ENCODE results near the gene SPSB3. TPM values are rescaled to one million over a fixed set of nuclear protein-coding genes. Genes with fewer than 3 reads are reported as not detected.

Gene SPSB3
- total and polyA plus RNA-seq, 2 of the 13 experiments (the other 11 are each of a cell fraction or from before 2014, with no cell fraction given) = 13.2 to 21.9 TPM

GRCh38 chr16:1734816-1735215 is 47.6 kb downstream of the SPSB3 start:
- Histone ChIP-seq H3K9ac (ENCODE audit: insufficient read depth, low read depth, low read length) (no peak overlapping the region), H3K36me3 (replicated peaks in 1 of 2; ENCODE audit: control insufficient read depth in 1 of 2, insufficient read depth in 2 of 2, low read length in 2 of 2) (peaks cover 11 to 25% of the 10 kb centered on the region in 2 experiments; a peak in 3 of 5 replicates), H2AFZ (ENCODE audit: low read length) (no peak overlapping the region), H3K27ac (ENCODE audit: extremely low read length, insufficient read depth, low read length) (no peak overlapping the region), H3K4me2 (ENCODE audit: low read depth, low read length) (no peak overlapping the region), H3K9me3 (ENCODE audit: low read length) (peaks cover 20% of the 10 kb centered on the region), H3K27me3 (ENCODE audit: control insufficient read depth in 1 of 2, insufficient read depth in 2 of 2, low read length in 2 of 2) (no peaks in the 10 kb centered on the region; a peak in 1 of 5 replicates), H4K20me1 (ENCODE audit: insufficient read depth, low read length) (no peaks in the 10 kb centered on the region), H3K79me2 (ENCODE audit: insufficient read depth, low read length) (no peaks in the 10 kb centered on the region), H3K4me3 (replicated peaks in 1 of 3; ENCODE audit: insufficient read depth in 1 of 3, low read depth in 2 of 3, low read length in 3 of 3) (no peak overlapping the region), H3K4me1 (ENCODE audit: insufficient read depth, low read length) (no peaks in the 10 kb centered on the region)
- ATAC-seq (no peak; the same call in 2 of the 3 replicates), DNase-seq (ENCODE audit: low spot score) (no peak), FAIRE-seq (no peak)
- CTCF ChIA-PET (ENCODE audit: low intra/inter-chr PET ratio, low total read pairs) = no interaction called here
- WGBS (ENCODE audit: low lambda C conversion rate) = 95% methylated on average over 8 of the region's 22 CpGs
- in situ Hi-C loops (cut with HindIII; ENCODE audit: extremely low pct_ligation_motif_present, low pct_unique_long_range_greater_than_20kb) = no loop called here
- POLR2A ChIA-PET = no interaction called here
- TF ChIP-seq, protein P1, sequence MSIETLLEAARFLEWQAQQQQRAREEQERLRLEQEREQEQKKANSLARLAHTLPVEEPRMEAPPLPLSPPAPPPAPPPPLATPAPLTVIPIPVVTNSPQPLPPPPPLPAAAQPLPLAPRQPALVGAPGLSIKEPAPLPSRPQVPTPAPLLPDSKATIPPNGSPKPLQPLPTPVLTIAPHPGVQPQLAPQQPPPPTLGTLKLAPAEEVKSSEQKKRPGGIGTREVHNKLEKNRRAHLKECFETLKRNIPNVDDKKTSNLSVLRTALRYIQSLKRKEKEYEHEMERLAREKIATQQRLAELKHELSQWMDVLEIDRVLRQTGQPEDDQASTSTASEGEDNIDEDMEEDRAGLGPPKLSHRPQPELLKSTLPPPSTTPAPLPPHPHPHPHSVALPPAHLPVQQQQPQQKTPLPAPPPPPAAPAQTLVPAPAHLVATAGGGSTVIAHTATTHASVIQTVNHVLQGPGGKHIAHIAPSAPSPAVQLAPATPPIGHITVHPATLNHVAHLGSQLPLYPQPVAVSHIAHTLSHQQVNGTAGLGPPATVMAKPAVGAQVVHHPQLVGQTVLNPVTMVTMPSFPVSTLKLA (IDR thresholded peaks at IDR 0.05) = peak; percentile 63
- no peak for TF ChIP-seq ISX (CRISPR knock-in tag; conservative IDR thresholded peaks at IDR 0.05)
- no TSS peak for BruUV-seq (replicated peaks)
- intact Hi-C loops (cut with micrococcal nuclease; ENCODE audit: unreplicated experiment) = no loop called here

DNA sequence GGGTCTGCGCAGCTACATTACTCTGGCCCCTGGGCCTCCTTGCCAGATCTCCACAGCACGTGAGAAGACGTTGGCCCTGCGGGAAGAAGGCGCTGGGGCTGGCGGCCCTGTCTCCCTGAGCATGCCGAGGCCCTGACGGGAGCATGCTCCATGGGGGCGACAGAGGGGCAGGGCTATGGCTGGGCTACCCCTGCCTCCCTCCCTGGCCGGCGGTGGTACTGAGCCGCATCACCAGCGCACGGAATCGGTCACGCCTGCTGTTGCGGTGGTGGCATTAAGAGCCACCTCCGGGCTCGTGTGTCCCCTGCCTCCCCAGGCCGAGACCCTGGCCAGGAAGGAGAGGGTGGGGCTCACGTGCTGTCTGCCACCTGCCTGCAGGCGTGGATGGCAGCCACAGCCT is 48.2 kb downstream of the SPSB3 start:
- no TSS peak for BruUV-seq (replicated peaks)
- Histone ChIP-seq H3K9ac (ENCODE audit: insufficient read depth, low read depth, low read length) (no peak overlapping the region), H3K27me3 (ENCODE audit: control insufficient read depth in 1 of 2, insufficient read depth in 2 of 2, low read length in 2 of 2) (no peaks in the 10 kb centered on the region; a peak in 1 of 5 replicates), H4K20me1 (ENCODE audit: insufficient read depth, low read length) (no peaks in the 10 kb centered on the region), H3K36me3 (replicated peaks in 1 of 2; ENCODE audit: control insufficient read depth in 1 of 2, insufficient read depth in 2 of 2, low read length in 2 of 2) (peaks cover 14 to 32% of the 10 kb centered on the region in 2 experiments; a peak in 4 of 5 replicates), H3K9me3 (ENCODE audit: low read length) (peaks cover 20% of the 10 kb centered on the region), H3K79me2 (ENCODE audit: insufficient read depth, low read length) (no peaks in the 10 kb centered on the region), H3K4me3 (replicated peaks in 1 of 3; ENCODE audit: insufficient read depth in 1 of 3, low read depth in 2 of 3, low read length in 3 of 3) (no peak overlapping the region), H3K4me1 (ENCODE audit: insufficient read depth, low read length) (no peaks in the 10 kb centered on the region), H3K27ac (ENCODE audit: extremely low read length, insufficient read depth, low read length) (no peak overlapping the region), H3K4me2 (ENCODE audit: low read depth, low read length) (no peak overlapping the region), H2AFZ (ENCODE audit: low read length) (no peak overlapping the region)
- WGBS (ENCODE audit: low lambda C conversion rate) = 98% methylated on average over 11 of the region's 22 CpGs
- intact Hi-C loops (cut with micrococcal nuclease; ENCODE audit: unreplicated experiment) = no loop called here
- peak; percentile 35 for ATAC-seq
- in situ Hi-C loops (cut with HindIII; ENCODE audit: extremely low pct_ligation_motif_present, low pct_unique_long_range_greater_than_20kb) = no loop called here
- ChIA-PET POLR2A (no interaction called here), CTCF (ENCODE audit: low intra/inter-chr PET ratio, low total read pairs) (no interaction called here)
- no peak for FAIRE-seq
- DNase-seq (ENCODE audit: low spot score) = no peak
- TF ChIP-seq, protein P2, sequence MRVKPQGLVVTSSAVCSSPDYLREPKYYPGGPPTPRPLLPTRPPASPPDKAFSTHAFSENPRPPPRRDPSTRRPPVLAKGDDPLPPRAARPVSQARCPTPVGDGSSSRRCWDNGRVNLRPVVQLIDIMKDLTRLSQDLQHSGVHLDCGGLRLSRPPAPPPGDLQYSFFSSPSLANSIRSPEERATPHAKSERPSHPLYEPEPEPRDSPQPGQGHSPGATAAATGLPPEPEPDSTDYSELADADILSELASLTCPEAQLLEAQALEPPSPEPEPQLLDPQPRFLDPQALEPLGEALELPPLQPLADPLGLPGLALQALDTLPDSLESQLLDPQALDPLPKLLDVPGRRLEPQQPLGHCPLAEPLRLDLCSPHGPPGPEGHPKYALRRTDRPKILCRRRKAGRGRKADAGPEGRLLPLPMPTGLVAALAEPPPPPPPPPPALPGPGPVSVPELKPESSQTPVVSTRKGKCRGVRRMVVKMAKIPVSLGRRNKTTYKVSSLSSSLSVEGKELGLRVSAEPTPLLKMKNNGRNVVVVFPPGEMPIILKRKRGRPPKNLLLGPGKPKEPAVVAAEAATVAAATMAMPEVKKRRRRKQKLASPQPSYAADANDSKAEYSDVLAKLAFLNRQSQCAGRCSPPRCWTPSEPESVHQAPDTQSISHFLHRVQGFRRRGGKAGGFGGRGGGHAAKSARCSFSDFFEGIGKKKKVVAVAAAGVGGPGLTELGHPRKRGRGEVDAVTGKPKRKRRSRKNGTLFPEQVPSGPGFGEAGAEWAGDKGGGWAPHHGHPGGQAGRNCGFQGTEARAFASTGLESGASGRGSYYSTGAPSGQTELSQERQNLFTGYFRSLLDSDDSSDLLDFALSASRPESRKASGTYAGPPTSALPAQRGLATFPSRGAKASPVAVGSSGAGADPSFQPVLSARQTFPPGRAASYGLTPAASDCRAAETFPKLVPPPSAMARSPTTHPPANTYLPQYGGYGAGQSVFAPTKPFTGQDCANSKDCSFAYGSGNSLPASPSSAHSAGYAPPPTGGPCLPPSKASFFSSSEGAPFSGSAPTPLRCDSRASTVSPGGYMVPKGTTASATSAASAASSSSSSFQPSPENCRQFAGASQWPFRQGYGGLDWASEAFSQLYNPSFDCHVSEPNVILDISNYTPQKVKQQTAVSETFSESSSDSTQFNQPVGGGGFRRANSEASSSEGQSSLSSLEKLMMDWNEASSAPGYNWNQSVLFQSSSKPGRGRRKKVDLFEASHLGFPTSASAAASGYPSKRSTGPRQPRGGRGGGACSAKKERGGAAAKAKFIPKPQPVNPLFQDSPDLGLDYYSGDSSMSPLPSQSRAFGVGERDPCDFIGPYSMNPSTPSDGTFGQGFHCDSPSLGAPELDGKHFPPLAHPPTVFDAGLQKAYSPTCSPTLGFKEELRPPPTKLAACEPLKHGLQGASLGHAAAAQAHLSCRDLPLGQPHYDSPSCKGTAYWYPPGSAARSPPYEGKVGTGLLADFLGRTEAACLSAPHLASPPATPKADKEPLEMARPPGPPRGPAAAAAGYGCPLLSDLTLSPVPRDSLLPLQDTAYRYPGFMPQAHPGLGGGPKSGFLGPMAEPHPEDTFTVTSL (CRISPR knock-in tag; IDR thresholded peaks at IDR 0.05; ENCODE audit: borderline replicate concordance) = no peak

Data from HepG2 (cell line).